RKO (cell line): ENCODE measurements around the gene ACR.
"Not testable (repeated sequence)": the region's sequence is repeated elsewhere in the genome, so short reads cannot be mapped to it uniquely, and the experiment has no call there.

ENCODE experiments used
- DNase-seq: peaks from one replicate; pipeline ENCODE4 v3.0.0-alpha.2; 2016; ENCODE audit warnings: low spot score

The ACR gene

DNA sequence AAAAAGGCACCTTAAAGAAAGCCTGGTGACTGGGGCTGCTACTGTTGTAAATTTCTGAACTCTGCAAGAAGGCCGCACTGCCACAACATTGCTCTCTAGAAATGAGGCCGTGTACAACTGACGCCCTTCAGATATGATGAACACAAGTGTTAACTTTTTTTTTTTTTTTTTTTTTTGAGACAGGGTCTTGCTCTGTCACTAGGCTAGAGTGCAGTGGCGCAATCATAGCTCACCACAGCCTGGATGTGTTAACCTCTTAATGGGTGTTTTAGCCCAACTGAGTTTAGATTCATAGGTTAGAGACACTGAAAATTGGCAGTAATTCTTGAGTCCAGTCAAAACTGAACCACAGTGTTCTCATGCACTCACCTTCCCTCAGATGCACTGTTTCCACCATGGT lies 42.2 kb downstream of the ACR start:
- not testable (repeated sequence) for DNase-seq

DNA sequence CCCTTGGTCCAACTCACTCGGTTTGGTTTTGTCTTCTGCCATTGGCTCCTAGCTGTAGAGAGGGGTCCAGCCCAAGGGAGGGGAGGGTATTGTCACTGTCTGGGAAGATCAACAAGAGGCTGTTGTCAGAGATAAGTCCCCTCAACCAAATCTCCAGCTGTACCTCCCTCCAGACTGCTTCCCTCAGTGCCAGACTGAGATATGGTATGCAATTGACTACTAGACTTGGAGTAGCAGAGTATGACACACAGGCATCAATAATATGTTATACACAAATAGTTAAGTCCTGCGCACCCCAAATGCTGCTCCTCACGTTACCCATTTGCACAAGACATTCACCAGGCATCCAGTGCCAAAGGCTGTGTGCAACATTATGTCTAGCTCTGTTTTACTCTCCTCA lies 44.2 kb downstream of the ACR start:
- DNase-seq: not testable (repeated sequence)

DNA sequence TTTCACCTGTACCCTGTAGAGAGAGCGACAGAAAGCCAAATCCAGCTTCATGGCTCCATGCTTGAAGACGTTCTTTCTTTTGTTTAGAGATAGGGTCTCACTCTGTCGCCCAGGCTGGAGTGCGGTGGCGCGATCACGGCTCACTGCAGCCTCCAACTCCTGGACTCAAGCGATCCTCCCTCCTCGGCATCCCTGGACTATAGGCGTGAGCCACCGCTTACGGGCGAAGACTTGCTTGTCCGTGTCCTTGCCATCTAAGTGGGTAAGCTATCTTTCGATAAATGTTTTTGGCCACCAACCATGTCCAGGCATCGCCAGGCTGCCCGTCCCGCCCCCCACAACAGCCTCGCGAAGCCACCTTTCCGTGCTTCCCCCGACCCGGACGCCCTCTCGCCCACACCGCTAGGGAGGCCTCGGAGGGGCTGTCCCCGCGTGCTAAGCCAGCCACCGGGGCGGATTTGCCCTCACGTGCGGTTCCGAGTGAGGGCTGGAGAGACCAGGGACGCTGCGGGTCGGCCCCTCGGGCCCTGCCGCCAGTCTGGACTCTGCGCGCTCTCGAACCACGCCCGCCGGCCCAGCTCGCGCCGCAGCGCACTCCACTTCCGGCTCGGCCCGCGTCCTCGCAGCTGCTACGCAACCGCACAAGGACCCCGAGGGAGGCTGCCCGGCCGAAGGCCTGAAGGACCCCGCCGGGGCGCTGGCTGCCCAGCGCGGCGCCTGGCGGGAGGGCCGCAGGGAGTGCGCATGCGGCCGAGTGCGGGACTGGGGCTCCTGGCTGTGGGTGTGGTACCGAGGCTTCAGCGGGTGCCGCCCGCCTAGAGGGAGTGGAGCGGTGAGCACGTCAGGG lies 45.3 kb downstream of the ACR start, which contains the start of gene RABL2B:
Gene RABL2B (minus strand): TSS at position 604 of the 847 bp plus-strand sequence. CDS start 1,342 bp downstream, outside the sequence.
- DNase-seq: peak; percentile 88

DNA sequence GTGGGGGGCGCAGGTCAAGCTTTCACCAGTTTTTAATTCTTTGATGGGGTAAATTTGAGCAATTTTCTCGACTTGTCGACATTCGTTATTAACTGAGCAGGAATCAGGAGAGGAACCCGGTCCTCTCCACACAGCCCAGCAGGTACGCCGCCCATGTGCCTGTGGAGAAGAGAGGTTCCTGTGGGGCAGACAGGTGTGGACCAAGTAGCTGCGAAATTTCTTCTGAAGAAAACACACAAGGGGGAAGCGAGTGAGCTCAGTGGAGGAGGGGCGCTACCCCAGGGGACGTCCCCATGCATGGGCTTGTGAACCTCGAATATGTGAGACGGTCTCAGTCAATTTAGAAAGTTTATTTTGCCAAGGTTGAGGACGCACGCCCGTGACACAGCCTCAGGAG lies 45.9 kb downstream of the ACR start:
- DNase-seq: not testable (repeated sequence)

DNA sequence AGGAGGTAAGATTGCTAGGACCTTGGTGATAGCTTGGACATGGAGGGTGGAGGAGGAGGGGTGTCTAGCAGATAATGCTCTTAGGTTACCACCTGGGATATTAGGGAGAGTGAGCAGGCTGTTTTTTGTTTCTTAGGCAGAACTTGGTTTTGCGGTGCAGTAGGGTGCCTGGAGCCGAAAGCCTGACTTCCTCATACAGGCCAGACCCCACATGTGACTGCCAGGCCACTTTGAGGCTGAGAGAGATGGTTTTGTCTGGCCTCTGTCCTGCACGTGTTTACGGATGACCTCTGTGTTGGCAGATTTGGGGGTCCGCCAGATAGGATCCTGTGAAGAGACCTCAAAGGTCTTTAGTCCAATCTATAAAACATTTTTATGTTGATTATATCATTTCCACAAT lies 47.3 kb downstream of the ACR start:
- not testable (repeated sequence) for DNase-seq

DNA sequence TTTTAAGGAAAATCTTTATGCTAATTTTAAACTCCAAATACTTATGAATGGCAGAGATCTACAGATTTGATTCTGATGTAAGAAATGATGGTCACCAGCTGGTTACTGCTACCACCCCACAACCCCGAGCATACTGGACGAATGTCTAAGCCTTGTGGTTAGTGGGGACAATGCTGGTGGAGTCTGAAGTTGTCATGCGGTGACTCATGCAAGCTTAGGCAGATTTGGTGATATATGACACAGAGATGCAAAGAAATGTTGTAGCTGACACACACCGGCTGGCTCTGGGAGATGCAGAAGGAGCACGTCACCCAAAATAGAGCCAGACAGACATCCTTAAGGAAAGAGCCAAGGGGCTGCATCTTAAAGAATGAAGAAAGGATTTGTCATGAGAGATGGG lies 48.9 kb downstream of the ACR start:
- not testable (repeated sequence) for DNase-seq
